Prostate gland (tissue), 2 donors: Measurements from ENCODE around the gene SPANXA2. TPM values are rescaled to one million over a fixed set of nuclear protein-coding genes. Genes with fewer than 3 reads are reported as not detected.
"Not testable (repeated sequence)": the region's sequence is repeated elsewhere in the genome, so short reads cannot be mapped to it uniquely, and the experiment has no call there.

Source experiments
- DNase-seq: peaks from one replicate; pipeline ENCODE4 v3.0.0-alpha.2; 2019; ENCODE audit warnings: low spot score
- H3K27ac ChIP-seq, 2 donors: fragments of 200-600 bp; sonication (generic); 2 replicates each; pipeline ENCODE4 v1.5.1; 2017 to 2019
- H3K27me3 ChIP-seq: fragments of 200-600 bp; sonication (generic); replicated peaks from 2 replicates; pipeline ENCODE4 v1.5.1; 2019; ENCODE audit not compliant: insufficient read depth
- H3K36me3 ChIP-seq, 2 donors: fragments of 200-600 bp; sonication (generic); 1 replicate in 1 of 2; 2 replicates in 1 of 2; pipeline versions ENCODE4 v1.5.1 to v1.8.1; 2017 to 2019
- H3K4me1 ChIP-seq: fragments of 200-600 bp; sonication (generic); replicated peaks from 2 replicates; pipeline ENCODE4 v1.5.1; 2019
- H3K4me3 ChIP-seq, 2 donors: fragments of 200-600 bp; sonication (generic); 2 replicates each; pipeline ENCODE4 v1.5.1; 2017 to 2019
- H3K9me3 ChIP-seq: fragments of 200-600 bp; sonication (generic); 2 replicates; pipeline ENCODE4 v1.5.1; 2017
- CTCF ChIP-seq, 4 experiments: fragments of 200-600 bp in 2 of 4; fragments of 450-650 bp in 2 of 4; sonication (generic) in 2 of 4; IDR thresholded peaks; 1 replicate in 3 of 4; 2 replicates in 1 of 4; pipeline ENCODE4 v1.5.1; 2016 to 2019; ENCODE audit warnings: antibody characterized with exemption in 4 of 4, mild to moderate bottlenecking in 2 of 4, moderate library complexity in 2 of 4
- POLR2A ChIP-seq: fragments of 450-650 bp; IDR thresholded peaks from one replicate; pipeline ENCODE4 v1.6.1; 2016; ENCODE audit warnings: antibody characterized with exemption, mild to moderate bottlenecking
- POLR2AphosphoS5 ChIP-seq: sonication (generic); formaldehyde crosslinking; IDR thresholded peaks from one replicate; pipeline ENCODE4 v1.6.1; 2017; ENCODE audit warnings: antibody characterized with exemption
- WGBS: methylation state at CpG from one replicate; pipeline ENCODE4 v1.1.5; 2018; 5-methylcytosine and 5-hydroxymethylcytosine counted together
- intact Hi-C: fragments of 100-400 bp; cut with DNase I; formaldehyde crosslinking; loops from one replicate; pipeline ENCODE4 v1.14.2; 2022
- total RNA-seq, 2 donors: library from RNA; depleted of rRNA; stranded (reverse); fragments of >200 nt; gene quantifications; one replicate each; pipeline ENCODE4 v1.1.0, GENCODE V29; 2016

Gene SPANXA2
- 1 to 10 TPM in 1 of 2 donors, not detected in 1; 3.2 TPM for total RNA-seq

GRCh38 chrX:141589408-141589807 lies at the start of gene SPANXA2:
Gene SPANXA2, plus strand, starts transcription at chrX:141589708. Its CDS starts 60 bp downstream, at chrX:141589768.
- no CpG with 5 or more reads among the region's 10 CpGs for WGBS
- DNase-seq, H3K27ac ChIP-seq, H3K27me3 ChIP-seq, H3K9me3 ChIP-seq, H3K4me1 ChIP-seq, H3K36me3 ChIP-seq, H3K4me3 ChIP-seq, intact Hi-C loops: not testable (repeated sequence)

GRCh38 chrX:141542551-141542950 lies 47.0 kb upstream of the SPANXA2 start:
- H3K27ac ChIP-seq, H3K36me3 ChIP-seq, intact Hi-C loops, DNase-seq, H3K27me3 ChIP-seq, H3K4me3 ChIP-seq, H3K9me3 ChIP-seq, H3K4me1 ChIP-seq: not testable (repeated sequence)
- no CpG with 5 or more reads among the region's 16 CpGs for WGBS

GRCh38 chrX:141584638-141585037 lies 4.9 kb upstream of the SPANXA2 start, which contains the start of gene SPANXA1:
Gene SPANXA1, minus strand, starts transcription at chrX:141584738. Its CDS starts 60 bp downstream, at chrX:141584678.
- intact Hi-C loops, H3K4me3 ChIP-seq, H3K27me3 ChIP-seq, H3K27ac ChIP-seq, H3K9me3 ChIP-seq, DNase-seq, H3K4me1 ChIP-seq, H3K36me3 ChIP-seq: not testable (repeated sequence)
- WGBS, result no CpG with 5 or more reads among the region's 10 CpGs

GRCh38 chrX:141609111-141609510 lies 19.6 kb downstream of the SPANXA2 start:
- 91% methylated on average over 1 of the region's 1 CpG for WGBS
- Histone ChIP-seq H3K4me3 (no peak overlapping the region), H3K27me3 (no peaks in the 10 kb centered on the region), H3K9me3 (no peaks in the 10 kb centered on the region), H3K27ac (no peak overlapping the region), H3K36me3 (no peaks in the 10 kb centered on the region), H3K4me1 (no peaks in the 10 kb centered on the region)
- no peak for TF ChIP-seq POLR2AphosphoS5
- no peak for TF ChIP-seq POLR2A
- no peak for TF ChIP-seq CTCF (IDR thresholded peaks at IDR 0.05)
- DNase-seq, result no peak
- intact Hi-C loops, result no loop called here

- WGBS, result 94% methylated on average over 2 of the region's 2 CpGs
- no peaks in the 10 kb centered on the region for H3K4me1 ChIP-seq
- H3K27me3 ChIP-seq, result no peaks in the 10 kb centered on the region
- no peaks in the 10 kb centered on the region for H3K36me3 ChIP-seq
- no peaks in the 10 kb centered on the region for H3K9me3 ChIP-seq
- no peak for DNase-seq
- H3K4me3 ChIP-seq, result no peak overlapping the region
- intact Hi-C loops, result no loop called here
- no peak overlapping the region for H3K27ac ChIP-seq
- TF ChIP-seq CTCF (IDR thresholded peaks at IDR 0.05) (no peak), POLR2A (no peak), POLR2AphosphoS5 (no peak)
Measured at GRCh38 chrX:141619336-141619735, 29.8 kb downstream of the SPANXA2 start.

- TF ChIP-seq POLR2A (no peak), CTCF (IDR thresholded peaks at IDR 0.05) (no peak), POLR2AphosphoS5 (no peak)
- Histone ChIP-seq H3K36me3 (no peaks in the 10 kb centered on the region), H3K4me3 (no peak overlapping the region), H3K9me3 (no peaks in the 10 kb centered on the region), H3K27me3 (no peaks in the 10 kb centered on the region), H3K4me1 (no peaks in the 10 kb centered on the region), H3K27ac (no peak overlapping the region)
- intact Hi-C loops, result no loop called here
- DNase-seq, result no peak
Measured at GRCh38 chrX:141632124-141632523, 42.6 kb downstream of the SPANXA2 start.
